ENCODE results near the gene ZNF774. TPM values are rescaled to one million over a fixed set of nuclear protein-coding genes. Genes with fewer than 3 reads are reported as not detected.
A peak's percentile ranks its signal among the peaks of the same experiment; 100 is the strongest.

The ZNF774 gene
- total and polyA plus RNA-seq, 8 donors, result 0.58 to 7.1 (median 2.3) TPM

- TF ChIP-seq POLR2AphosphoS5 (IDR thresholded peaks at IDR 0.05) (no peak), CTCF (IDR thresholded peaks at IDR 0.05) (no peak), POLR2A (IDR thresholded peaks at IDR 0.05) (no peak), EP300 (IDR thresholded peaks at IDR 0.05) (no peak)
- H3K27ac ChIP-seq, result no peak overlapping the region
- intact Hi-C loops (cut with DNase I; ENCODE audit: low total_unique reads), result no loop called here
- DNase-seq, result no peak
- WGBS, 5 donors, result 78 to 91% (median 89%) methylated on average over 9 of the region's 9 CpGs
- H3K4me3 ChIP-seq, result no peak overlapping the region
- no peaks in the 10 kb centered on the region for H3K27me3 ChIP-seq
- H3K36me3 ChIP-seq, result no peaks in the 10 kb centered on the region
- H3K9me3 ChIP-seq, result no peaks in the 10 kb centered on the region
- H3K4me1 ChIP-seq, result peaks cover 4 to 13% (median 12%) of the 10 kb centered on the region in 4 donors
Observed at GRCh38 chr15:90349821-90350220, 2.3 kb upstream of the ZNF774 start.

GRCh38 chr15:90351479-90352106, 491 bp upstream of the ZNF774 start:
- TF ChIP-seq POLR2AphosphoS5 (IDR thresholded peaks at IDR 0.05) (no peak), EP300 (IDR thresholded peaks at IDR 0.05) (no peak), CTCF (IDR thresholded peaks at IDR 0.05) (no peak), POLR2A (IDR thresholded peaks at IDR 0.05) (no peak)
- Histone ChIP-seq H3K9me3 (no peaks in the 10 kb centered on the region), H3K4me3 (peak overlapping the region; percentile 71 to 89 (median 76)), H3K27me3 (no peaks in the 10 kb centered on the region), H3K36me3 (peaks cover 0 to 5% (median 0%) of the 10 kb centered on the region in 4 donors), H3K4me1 (peaks cover 4 to 13% (median 12%) of the 10 kb centered on the region in 4 donors), H3K27ac (peak overlapping the region in 2 of 5 donors; percentile 78 to 84)
- 28 to 37% (median 33%) methylated on average over 15 to 25 of the region's 25 CpGs for WGBS, 5 donors
- DNase-seq, result no peak
- intact Hi-C loops (cut with DNase I; ENCODE audit: low total_unique reads), result no loop called here

GRCh38 chr15:90354986-90355385, 2.9 kb downstream of the ZNF774 start:
- WGBS, 5 donors, result 96 to 100% (median 98%) methylated on average over 2 of the region's 2 CpGs
- TF ChIP-seq POLR2A (IDR thresholded peaks at IDR 0.05) (no peak), CTCF (IDR thresholded peaks at IDR 0.05) (no peak)
- H3K4me1 ChIP-seq, result peaks cover 4 to 19% (median 13%) of the 10 kb centered on the region in 4 donors
- H3K4me3 ChIP-seq, result no peak overlapping the region
- H3K27me3 ChIP-seq, result no peaks in the 10 kb centered on the region
- no peaks in the 10 kb centered on the region for H3K9me3 ChIP-seq
- peaks cover 0 to 13% (median 6%) of the 10 kb centered on the region in 4 donors for H3K36me3 ChIP-seq
- H3K27ac ChIP-seq, result no peak overlapping the region
- intact Hi-C loops (cut with DNase I; ENCODE audit: low total_unique reads), result no loop called here
- no peak for DNase-seq

- Histone ChIP-seq H3K36me3 (peaks cover 0 to 25% (median 17%) of the 10 kb centered on the region in 4 donors), H3K9me3 (no peaks in the 10 kb centered on the region), H3K27ac (peak overlapping the region in 2 of 5 donors; percentile 38 to 50), H3K4me3 (no peak overlapping the region), H3K27me3 (no peaks in the 10 kb centered on the region), H3K4me1 (peaks cover 5 to 28% (median 15%) of the 10 kb centered on the region in 4 donors)
- TF ChIP-seq CTCF (IDR thresholded peaks at IDR 0.05), result no peak
- TF ChIP-seq EP300 (IDR thresholded peaks at IDR 0.05), result no peak
- no peak for TF ChIP-seq POLR2AphosphoS5 (IDR thresholded peaks at IDR 0.05)
- no peak for TF ChIP-seq POLR2A (IDR thresholded peaks at IDR 0.05)
- WGBS, 5 donors, result 56 to 71% (median 62%) methylated on average over 8 of the region's 8 CpGs
- peak in 1 of 2 donors; percentile 43 for DNase-seq
- intact Hi-C loops (cut with DNase I; ENCODE audit: low total_unique reads), result no loop called here
Observed at GRCh38 chr15:90358124-90359033, 6.3 kb downstream of the ZNF774 start.
